Osteoblast (primary cell): ENCODE results near the gene EDNRB. TPM values are rescaled to one million over a fixed set of nuclear protein-coding genes. Genes with fewer than 3 reads are reported as not detected.

ENCODE experiments used
- DNase-seq: peaks from one replicate; pipeline ENCODE4 v3.0.0; 2011; ENCODE audit warnings: low spot score, mixed read lengths; ENCODE audit not compliant: insufficient read length; ENCODE audit errors: missing footprints
- H2AFZ ChIP-seq: 2 replicates; pipeline ENCODE4 v1.6.0; 2011; ENCODE audit warnings: mild to moderate bottlenecking, low read length
- H3K27ac ChIP-seq: 2 replicates; pipeline ENCODE4 v1.5.1; 2011; ENCODE audit warnings: mild to moderate bottlenecking, low read depth, low read length, moderate library complexity
- H3K27me3 ChIP-seq: 2 replicates; pipeline ENCODE4 v1.6.0; 2012; ENCODE audit warnings: mild to moderate bottlenecking, control low read depth, inconsistent platforms, low read length, moderate library complexity; ENCODE audit not compliant: insufficient read depth
- H3K36me3 ChIP-seq: 2 replicates; pipeline ENCODE4 v1.5.1; 2011; ENCODE audit warnings: mild to moderate bottlenecking, low read length, control low read depth, moderate library complexity; ENCODE audit not compliant: insufficient read depth
- H3K4me1 ChIP-seq: 2 replicates; pipeline ENCODE4 v1.5.1; 2011; ENCODE audit warnings: mild to moderate bottlenecking, low read length, control low read depth, moderate library complexity; ENCODE audit not compliant: insufficient read depth
- H3K4me2 ChIP-seq: 2 replicates; pipeline ENCODE4 v1.6.0; 2011; ENCODE audit warnings: mild to moderate bottlenecking, low read length; ENCODE audit not compliant: insufficient read depth
- H3K4me3 ChIP-seq: fragments of 200-600 bp; sonication (generic); 3 replicates; pipeline ENCODE4 v1.5.1; 2012; ENCODE audit warnings: mild to moderate bottlenecking, low read length, inconsistent platforms; ENCODE audit not compliant: insufficient read depth
- H3K79me2 ChIP-seq: 2 replicates; pipeline ENCODE4 v1.6.0; 2012; ENCODE audit warnings: mild to moderate bottlenecking, low read length, control low read depth, inconsistent platforms; ENCODE audit not compliant: insufficient read depth
- H3K9me3 ChIP-seq: 2 replicates; pipeline ENCODE4 v1.5.1; 2011; ENCODE audit warnings: low read depth, low read length, control low read depth
- H4K20me1 ChIP-seq: 2 replicates; pipeline ENCODE4 v1.6.0; 2012; ENCODE audit warnings: mild to moderate bottlenecking, low read length, control low read depth; ENCODE audit not compliant: insufficient read depth
- CTCF ChIP-seq: IDR thresholded peaks from 2 replicates; pipeline ENCODE4 v1.5.1; 2011; ENCODE audit warnings: mild to moderate bottlenecking, low read depth, low read length, moderate library complexity; ENCODE audit errors: extremely low read depth
- total RNA-seq: library from RNA; depleted of rRNA; stranded (reverse); fragments of >200 nt; gene quantifications from 2 replicates; pipeline ENCODE4 v1.2.3, GENCODE V29; 2012

The EDNRB gene
- total RNA-seq, 1 donor, result under 0.01 TPM

- Histone ChIP-seq H3K27ac (no peak overlapping the region), H2AFZ (no peak overlapping the region), H3K79me2 (no peaks in the 10 kb centered on the region), H3K4me2 (no peak overlapping the region), H3K9me3 (no peaks in the 10 kb centered on the region), H3K4me1 (no peaks in the 10 kb centered on the region), H4K20me1 (no peaks in the 10 kb centered on the region), H3K4me3 (no peak overlapping the region), H3K36me3 (no peaks in the 10 kb centered on the region), H3K27me3 (no peaks in the 10 kb centered on the region)
- no peak for TF ChIP-seq CTCF
- DNase-seq, result no peak
These were observed 27.6 kb downstream of the EDNRB start for GRCh38 chr13:77891041-77891440.

- no peak for TF ChIP-seq CTCF
These were observed 35.3 kb downstream of the EDNRB start for GRCh38 chr13:77883328-77883727.

GRCh38 chr13:77878190-77878589 lies 40.4 kb downstream of the EDNRB start:
- no peak for DNase-seq
- H3K4me1 ChIP-seq, result no peaks in the 10 kb centered on the region
- H3K36me3 ChIP-seq, result no peaks in the 10 kb centered on the region
- H3K27ac ChIP-seq, result no peak overlapping the region
- H3K4me3 ChIP-seq, result no peak overlapping the region
- TF ChIP-seq CTCF, result no peak
- H3K27me3 ChIP-seq, result no peaks in the 10 kb centered on the region
- H3K9me3 ChIP-seq, result no peaks in the 10 kb centered on the region
- no peak overlapping the region for H3K4me2 ChIP-seq
- no peak overlapping the region for H2AFZ ChIP-seq
- H4K20me1 ChIP-seq, result no peaks in the 10 kb centered on the region
- no peaks in the 10 kb centered on the region for H3K79me2 ChIP-seq

More at GRCh38 chr13:77883328-77883727, 35.3 kb downstream of the EDNRB start:
- no peak for DNase-seq
- no peaks in the 10 kb centered on the region for H3K9me3 ChIP-seq
- no peaks in the 10 kb centered on the region for H3K79me2 ChIP-seq
- no peaks in the 10 kb centered on the region for H4K20me1 ChIP-seq
- H3K36me3 ChIP-seq, result no peaks in the 10 kb centered on the region
- H3K4me2 ChIP-seq, result no peak overlapping the region
- no peak overlapping the region for H2AFZ ChIP-seq
- no peaks in the 10 kb centered on the region for H3K27me3 ChIP-seq
- no peak overlapping the region for H3K27ac ChIP-seq
- H3K4me3 ChIP-seq, result no peak overlapping the region
- no peaks in the 10 kb centered on the region for H3K4me1 ChIP-seq

GRCh38 chr13:77876176-77876575 lies 42.5 kb downstream of the EDNRB start:
- Histone ChIP-seq H3K27ac (no peak overlapping the region), H3K4me1 (no peaks in the 10 kb centered on the region), H3K27me3 (no peaks in the 10 kb centered on the region), H3K4me3 (no peak overlapping the region), H3K79me2 (no peaks in the 10 kb centered on the region), H3K9me3 (no peaks in the 10 kb centered on the region), H3K4me2 (no peak overlapping the region), H4K20me1 (no peaks in the 10 kb centered on the region), H2AFZ (no peak overlapping the region), H3K36me3 (no peaks in the 10 kb centered on the region)
- TF ChIP-seq CTCF, result no peak
- no peak for DNase-seq
